ENCODE results near the gene KIR2DL1.
"Not testable (repeated sequence)": the region's sequence is repeated elsewhere in the genome, so short reads cannot be mapped to it uniquely, and the experiment has no call there.

- not testable (repeated sequence) for TF ChIP-seq CTCF (conservative IDR thresholded peaks at IDR 0.05 in 1 of 2, IDR thresholded peaks at IDR 0.05 in 1 of 2; ENCODE audit: low read depth in 1 of 2, low read length in 2 of 2); EZH2 (IDR thresholded peaks at IDR 0.05; ENCODE audit: low read length, missing control alignments)
These were observed 55.7 kb downstream of the KIR2DL1 start for GRCh38 chr19:54825326-54825725.

Data from fibroblast of lung (primary cell).